Stimulated activated CD8-positive, alpha-beta memory T cell treated with anti-CD3 and anti-CD28 coated beads, Interleukin-15, amount 100 ng/mL, for 48 hours (primary cell): ENCODE results near the gene CDH15.
"Not testable (repeated sequence)": the region's sequence is repeated elsewhere in the genome, so short reads cannot be mapped to it uniquely, and the experiment has no call there.

Experiments
- DNase-seq, 2 donors: peaks; one replicate each; pipeline ENCODE4 v3.0.0-alpha.2; 2020; ENCODE audit warnings: low read depth in 2 of 2

The CDH15 gene

GRCh38 chr16:89230255-89230654, 58.7 kb downstream of the CDH15 start:
- no peak for DNase-seq

DNA sequence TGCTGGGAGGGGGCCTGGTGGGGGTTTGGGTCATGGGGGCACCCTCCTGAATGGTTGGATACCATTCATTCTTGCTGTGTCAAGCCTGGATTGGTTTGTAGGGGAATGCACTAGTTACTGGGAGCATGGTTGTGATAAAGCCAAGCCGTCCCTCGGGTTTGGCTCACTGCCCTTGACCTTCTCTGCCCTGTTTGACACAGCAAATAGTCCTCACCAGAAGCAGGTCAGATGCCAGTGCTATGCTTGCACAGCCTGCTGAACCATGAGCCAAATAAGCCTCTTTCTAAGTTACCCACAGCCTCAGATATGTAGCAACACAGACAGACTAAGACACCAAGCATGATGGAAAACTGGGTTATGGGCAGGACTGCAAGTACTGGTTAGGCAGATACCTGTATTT, 60.6 kb downstream of the CDH15 start:
- DNase-seq, result no peak

DNA sequence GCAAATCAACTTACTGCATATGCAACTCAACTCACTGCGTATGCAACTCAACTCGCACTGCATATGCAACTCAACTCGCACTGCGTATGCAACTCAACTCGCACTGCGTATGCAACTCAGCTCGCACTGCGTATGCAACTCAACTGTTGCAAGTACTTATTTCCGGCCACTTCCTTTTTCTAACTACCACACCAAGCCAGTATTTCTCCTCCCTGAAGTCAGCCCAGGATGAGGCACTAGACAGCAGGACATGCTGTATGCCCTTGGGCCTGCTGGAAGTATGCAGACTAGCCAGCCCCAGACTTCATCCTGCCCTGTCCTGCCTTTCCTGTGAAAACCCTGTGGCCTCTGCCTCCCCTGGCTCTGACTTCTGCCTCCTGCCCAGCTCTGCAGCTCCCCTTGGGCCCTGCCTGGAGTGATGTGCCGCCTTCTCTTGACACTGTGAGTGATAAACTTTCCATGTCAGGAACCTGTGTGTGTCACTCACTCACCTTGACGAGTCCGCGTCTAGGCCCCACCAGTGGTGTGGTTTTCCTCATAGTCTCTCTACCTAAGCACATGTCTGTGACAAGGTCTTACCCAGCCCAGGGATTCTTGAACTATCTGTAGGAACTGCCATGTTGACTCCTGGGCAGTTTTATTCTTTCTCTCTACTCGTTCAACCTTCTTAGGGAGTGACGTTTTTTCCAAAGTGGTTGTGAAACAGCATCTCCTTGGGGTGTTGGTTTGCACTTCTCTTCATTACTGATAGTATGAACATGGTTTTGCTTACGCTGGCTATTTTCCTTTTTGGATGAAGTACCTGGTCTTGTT, 62.3 kb downstream of the CDH15 start:
- no peak for DNase-seq

DNA sequence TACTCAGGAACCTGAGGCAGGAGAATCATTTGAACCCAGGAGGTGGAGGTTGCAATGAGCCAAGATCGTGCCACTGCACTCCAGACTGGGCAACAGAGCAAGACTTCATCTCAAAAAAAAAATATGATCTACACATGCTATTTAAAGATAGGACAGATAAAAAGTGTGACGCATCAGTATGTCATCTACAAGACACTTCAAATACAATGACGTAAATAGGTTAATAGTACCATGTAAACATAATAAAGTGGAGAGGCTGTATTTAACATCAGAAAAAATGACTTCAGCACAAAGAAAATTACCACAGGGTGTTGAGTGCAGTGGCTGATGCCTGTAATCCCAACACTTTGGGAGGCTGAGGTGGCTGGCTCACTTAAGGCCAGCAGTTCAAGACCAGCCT, 66.2 kb downstream of the CDH15 start:
- DNase-seq, result no peak

DNA sequence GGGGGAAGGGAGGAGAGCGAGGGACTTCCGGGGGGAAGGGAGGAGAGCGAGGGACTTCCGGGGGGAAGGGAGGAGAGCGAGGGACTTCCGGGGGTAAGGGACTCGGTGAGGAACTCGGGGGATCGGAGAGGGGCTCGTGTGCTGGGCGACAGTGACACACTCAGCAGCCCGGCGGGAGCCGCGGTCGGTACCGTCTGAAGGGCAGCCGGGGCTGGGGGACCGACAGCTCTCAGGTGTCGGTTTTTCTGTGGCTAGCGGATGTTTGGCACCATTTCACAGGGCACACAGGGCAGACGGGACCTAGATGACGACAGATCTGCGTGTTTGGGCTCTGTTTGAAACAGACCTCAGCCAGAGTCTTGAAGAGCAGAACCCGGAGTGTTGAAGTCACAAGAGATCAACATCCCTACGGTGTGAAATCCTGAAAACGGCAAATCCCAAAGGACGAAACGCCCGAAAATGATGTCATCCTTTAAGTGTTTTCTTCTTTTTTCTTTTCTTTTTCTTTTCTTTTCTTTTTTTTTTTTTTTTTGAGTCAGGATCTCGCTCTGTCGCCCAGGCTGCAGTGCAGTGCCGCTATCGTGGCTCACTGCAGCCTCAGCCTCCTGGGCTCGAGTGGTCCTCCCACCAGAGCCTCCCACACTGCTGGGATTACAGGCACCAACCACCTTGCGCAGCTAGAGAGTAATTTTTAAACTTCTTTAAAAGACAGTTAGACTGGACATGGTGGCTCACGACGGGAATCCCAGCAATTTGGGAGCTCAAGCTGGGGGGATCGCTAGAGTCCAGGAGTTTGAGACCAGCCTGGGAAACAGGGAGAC, 69.8 kb downstream of the CDH15 start:
- peak; percentile 52 to 63 for DNase-seq

GRCh38 chr16:89242795-89243200, 71.2 kb downstream of the CDH15 start:
- DNase-seq, result no peak

DNA sequence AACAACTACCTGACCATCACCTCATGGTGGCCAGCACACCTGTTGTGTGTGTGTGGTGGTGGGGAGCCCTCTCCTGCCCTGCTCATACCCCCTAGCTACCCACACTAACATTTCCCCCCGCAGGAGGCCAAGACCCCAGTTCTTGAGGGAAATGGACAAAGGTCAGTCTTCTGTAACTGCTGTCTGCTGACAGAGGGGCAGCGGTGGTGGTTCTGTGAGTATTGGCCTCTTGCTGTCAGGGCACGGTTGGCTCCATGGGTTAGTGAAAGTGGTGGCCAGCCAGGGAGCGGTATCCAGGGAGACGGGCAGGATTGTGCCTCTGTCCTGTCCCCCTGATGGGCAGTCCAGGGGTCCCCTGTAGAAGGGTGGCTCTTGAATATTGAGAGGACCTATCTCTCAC, 72.1 kb downstream of the CDH15 start:
- DNase-seq, result no peak

DNA sequence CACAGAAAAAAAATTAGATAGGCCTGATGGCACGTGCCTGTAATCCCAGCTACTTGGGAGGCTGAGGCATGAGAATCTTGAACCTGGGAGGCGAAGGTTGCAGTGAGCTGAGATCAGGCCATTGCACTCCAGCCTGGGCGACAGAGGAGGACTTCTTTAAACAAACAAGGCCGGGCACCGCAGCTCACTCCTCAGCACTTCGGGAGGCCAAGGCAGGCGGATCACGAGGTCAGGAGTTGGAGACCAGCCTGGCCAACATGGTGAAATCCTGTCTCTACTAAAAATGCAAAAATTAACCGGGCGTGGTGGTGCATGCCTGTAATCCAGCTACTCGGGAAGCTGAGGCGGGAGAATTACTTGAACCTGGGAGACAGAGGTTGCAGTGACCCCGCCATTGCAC, 72.7 kb downstream of the CDH15 start:
- not testable (repeated sequence) for DNase-seq

DNA sequence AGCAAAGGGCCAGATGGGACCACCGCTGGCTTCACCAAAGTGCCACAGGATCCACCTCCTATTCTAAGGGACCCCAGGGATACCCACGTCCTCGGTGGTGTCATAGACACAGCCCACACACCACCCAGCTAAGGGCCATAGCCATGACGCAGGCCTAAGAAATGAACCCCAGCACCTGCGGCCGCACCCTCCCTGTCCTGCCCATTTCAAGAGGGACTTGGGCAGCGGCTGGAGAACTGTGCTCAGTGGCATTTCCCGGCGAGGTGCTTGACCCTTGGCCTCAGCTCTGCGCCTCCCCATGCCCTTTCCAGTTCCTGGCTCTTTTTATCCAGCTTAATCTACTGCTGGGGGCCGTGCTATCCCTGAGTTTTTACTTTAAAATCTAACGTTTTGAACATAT, 73.2 kb downstream of the CDH15 start:
- no peak for DNase-seq
